Measurements from ENCODE around the gene PITRM1. TPM values are rescaled to one million over a fixed set of nuclear protein-coding genes. Genes with fewer than 3 reads are reported as not detected.
A peak's percentile ranks its signal among the peaks of the same experiment; 100 is the strongest.

Gene PITRM1
- total RNA-seq, 1 donor from 2014 or later, result 80.4 TPM

DNA sequence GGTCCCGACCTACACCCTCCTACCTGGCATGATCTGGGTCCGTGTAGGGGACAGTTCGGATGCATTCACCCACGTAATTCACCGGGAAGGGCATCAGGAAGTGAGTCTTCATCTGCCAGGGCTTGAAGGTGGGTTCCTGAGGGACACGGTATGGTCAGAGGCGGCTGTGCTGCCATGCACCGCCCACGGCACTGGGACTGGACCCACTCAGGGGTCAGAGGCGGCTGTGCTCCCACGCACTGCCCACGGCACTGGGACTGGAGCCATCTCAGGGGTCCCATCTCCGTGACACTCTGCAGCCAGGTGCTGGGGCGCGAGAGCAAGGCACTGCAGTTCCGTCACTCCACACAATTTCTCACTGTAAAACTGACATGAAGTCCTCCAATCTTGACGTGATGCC lies 29.2 kb downstream of the PITRM1 start:
- H2AFZ ChIP-seq (ENCODE audit: low read depth, low read length), result no peak overlapping the region
- H3K9ac ChIP-seq (ENCODE audit: low read length), result no peak overlapping the region
- H3K4me2 ChIP-seq (ENCODE audit: low read length), result no peak overlapping the region
- H3K9me3 ChIP-seq (ENCODE audit: insufficient read depth, low read depth, low read length), result no peaks in the 10 kb centered on the region
- TF ChIP-seq EZH2 (IDR thresholded peaks at IDR 0.05; ENCODE audit: insufficient read depth, low read length), result no peak
- Mint-ChIP-seq H3K4me3 (ENCODE audit: unreplicated experiment) (no peak overlapping the region), H3K4me1 (ENCODE audit: low read depth, unreplicated experiment) (peaks cover 15% of the 10 kb centered on the region), H3K36me3 (ENCODE audit: low read depth, unreplicated experiment) (peaks cover 30% of the 10 kb centered on the region), H3K9me3 (ENCODE audit: unreplicated experiment) (no peaks in the 10 kb centered on the region), H3K27me3 (ENCODE audit: low read depth, unreplicated experiment) (no peaks in the 10 kb centered on the region), H3K27ac (ENCODE audit: unreplicated experiment) (no peak overlapping the region)
- H3K4me1 ChIP-seq (ENCODE audit: insufficient read depth, low read length), result no peaks in the 10 kb centered on the region
- no peaks in the 10 kb centered on the region for H3K27me3 ChIP-seq (ENCODE audit: insufficient read depth, low read length)
- FAIRE-seq (no peak), DNase-seq (ENCODE audit: low read depth) (no peak)
- no peak overlapping the region for H3K27ac ChIP-seq (ENCODE audit: low read depth, low read length)
- no peaks in the 10 kb centered on the region for H3K79me2 ChIP-seq (ENCODE audit: insufficient read depth, low read length)
- peaks cover 87% of the 10 kb centered on the region for H3K36me3 ChIP-seq (ENCODE audit: insufficient read depth, low read length)
- H3K4me3 ChIP-seq (ENCODE audit: insufficient read depth, low read depth, low read length), result no peak overlapping the region
- H4K20me1 ChIP-seq (ENCODE audit: insufficient read depth, low read length), result peaks cover 23% of the 10 kb centered on the region

- no peak for FAIRE-seq
- Mint-ChIP-seq H3K27ac (ENCODE audit: unreplicated experiment) (no peak overlapping the region), H3K4me3 (ENCODE audit: unreplicated experiment) (no peak overlapping the region), H3K36me3 (ENCODE audit: low read depth, unreplicated experiment) (peaks cover 33% of the 10 kb centered on the region), H3K9me3 (ENCODE audit: unreplicated experiment) (no peaks in the 10 kb centered on the region), H3K4me1 (ENCODE audit: low read depth, unreplicated experiment) (peaks cover 15% of the 10 kb centered on the region), H3K27me3 (ENCODE audit: low read depth, unreplicated experiment) (no peaks in the 10 kb centered on the region)
- DNase-seq (ENCODE audit: low read depth), result no peak
- H3K4me1 ChIP-seq (ENCODE audit: insufficient read depth, low read length), result no peaks in the 10 kb centered on the region
- H3K9me3 ChIP-seq (ENCODE audit: insufficient read depth, low read depth, low read length), result no peaks in the 10 kb centered on the region
- H3K79me2 ChIP-seq (ENCODE audit: insufficient read depth, low read length), result no peaks in the 10 kb centered on the region
- H3K4me2 ChIP-seq (ENCODE audit: low read length), result no peak overlapping the region
- TF ChIP-seq CTCF (IDR thresholded peaks at IDR 0.05; ENCODE audit: insufficient read depth, low read depth, low read length) (no peak), EZH2 (IDR thresholded peaks at IDR 0.05; ENCODE audit: insufficient read depth, low read length) (no peak)
- no peak overlapping the region for H3K4me3 ChIP-seq (ENCODE audit: insufficient read depth, low read depth, low read length)
- no peak overlapping the region for H3K27ac ChIP-seq (ENCODE audit: low read depth, low read length)
- no peak overlapping the region for H3K9ac ChIP-seq (ENCODE audit: low read length)
- H3K36me3 ChIP-seq (ENCODE audit: insufficient read depth, low read length), result peaks cover 87% of the 10 kb centered on the region
- no peak overlapping the region for H2AFZ ChIP-seq (ENCODE audit: low read depth, low read length)
- H4K20me1 ChIP-seq (ENCODE audit: insufficient read depth, low read length), result peaks cover 25% of the 10 kb centered on the region
- H3K27me3 ChIP-seq (ENCODE audit: insufficient read depth, low read length), result no peaks in the 10 kb centered on the region
Observed at GRCh38 chr10:3142146-3142875, 30.3 kb downstream of the PITRM1 start.

DNA sequence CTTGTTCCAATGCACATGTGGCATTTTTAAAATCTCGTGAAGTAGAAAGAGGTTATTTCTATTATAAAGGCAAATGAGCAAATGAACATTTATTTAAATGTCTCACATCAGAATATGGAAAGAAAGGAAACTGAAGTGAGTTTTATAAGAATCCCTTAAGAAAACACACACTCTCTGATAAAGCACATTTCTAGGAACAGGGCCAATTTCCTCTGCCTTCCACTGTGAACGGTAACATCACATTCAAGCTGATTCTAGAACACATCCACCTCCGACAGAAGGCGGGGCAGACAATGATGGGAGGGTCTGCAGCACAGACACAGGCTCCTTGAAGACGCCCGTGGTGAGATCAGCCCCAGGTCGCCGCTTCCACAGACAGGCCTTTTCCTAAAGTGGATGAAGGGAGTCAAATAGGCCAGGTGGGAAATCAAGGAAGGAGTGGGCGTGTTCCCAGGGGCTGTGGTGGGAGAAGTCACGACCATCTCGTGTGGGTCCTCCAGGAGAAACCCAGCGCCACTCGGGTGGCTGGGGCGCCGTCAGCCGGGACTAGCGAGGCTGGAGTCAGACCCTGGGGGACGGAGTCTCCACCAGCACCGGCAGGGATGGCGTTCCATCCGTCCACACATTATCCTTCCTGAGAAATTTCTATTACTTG lies 31.1 kb downstream of the PITRM1 start:
- Mint-ChIP-seq H3K4me3 (ENCODE audit: unreplicated experiment) (no peak overlapping the region), H3K27me3 (ENCODE audit: low read depth, unreplicated experiment) (no peaks in the 10 kb centered on the region), H3K9me3 (ENCODE audit: unreplicated experiment) (no peaks in the 10 kb centered on the region), H3K27ac (ENCODE audit: unreplicated experiment) (peak overlapping the region; percentile 41), H3K4me1 (ENCODE audit: low read depth, unreplicated experiment) (peaks cover 15% of the 10 kb centered on the region), H3K36me3 (ENCODE audit: low read depth, unreplicated experiment) (peaks cover 37% of the 10 kb centered on the region)
- H3K9ac ChIP-seq (ENCODE audit: low read length), result no peak overlapping the region
- TF ChIP-seq EZH2 (IDR thresholded peaks at IDR 0.05; ENCODE audit: insufficient read depth, low read length) (no peak), CTCF (IDR thresholded peaks at IDR 0.05; ENCODE audit: insufficient read depth, low read depth, low read length) (no peak)
- peak; percentile 49 for DNase-seq (ENCODE audit: low read depth)
- H3K9me3 ChIP-seq (ENCODE audit: insufficient read depth, low read depth, low read length), result no peaks in the 10 kb centered on the region
- no peaks in the 10 kb centered on the region for H3K4me1 ChIP-seq (ENCODE audit: insufficient read depth, low read length)
- peak; percentile 77 for FAIRE-seq
- H3K36me3 ChIP-seq (ENCODE audit: insufficient read depth, low read length), result peaks cover 87% of the 10 kb centered on the region
- no peak overlapping the region for H3K4me2 ChIP-seq (ENCODE audit: low read length)
- peaks cover 25% of the 10 kb centered on the region for H4K20me1 ChIP-seq (ENCODE audit: insufficient read depth, low read length)
- no peaks in the 10 kb centered on the region for H3K27me3 ChIP-seq (ENCODE audit: insufficient read depth, low read length)
- H2AFZ ChIP-seq (ENCODE audit: low read depth, low read length), result no peak overlapping the region
- no peaks in the 10 kb centered on the region for H3K79me2 ChIP-seq (ENCODE audit: insufficient read depth, low read length)
- no peak overlapping the region for H3K27ac ChIP-seq (ENCODE audit: low read depth, low read length)
- no peak overlapping the region for H3K4me3 ChIP-seq (ENCODE audit: insufficient read depth, low read depth, low read length)

Measured in astrocyte (in vitro differentiated cells and primary cell).